Activated T-cell treated with anti-CD3 and anti-CD28 coated beads for 24 hours (primary cell): Measurements from ENCODE around the gene DCAF15.

Experiments used
- DNase-seq: peaks from one replicate; pipeline ENCODE4 v3.0.0-alpha.2; 2020; ENCODE audit warnings: low read depth

DCAF15 gene

DNA sequence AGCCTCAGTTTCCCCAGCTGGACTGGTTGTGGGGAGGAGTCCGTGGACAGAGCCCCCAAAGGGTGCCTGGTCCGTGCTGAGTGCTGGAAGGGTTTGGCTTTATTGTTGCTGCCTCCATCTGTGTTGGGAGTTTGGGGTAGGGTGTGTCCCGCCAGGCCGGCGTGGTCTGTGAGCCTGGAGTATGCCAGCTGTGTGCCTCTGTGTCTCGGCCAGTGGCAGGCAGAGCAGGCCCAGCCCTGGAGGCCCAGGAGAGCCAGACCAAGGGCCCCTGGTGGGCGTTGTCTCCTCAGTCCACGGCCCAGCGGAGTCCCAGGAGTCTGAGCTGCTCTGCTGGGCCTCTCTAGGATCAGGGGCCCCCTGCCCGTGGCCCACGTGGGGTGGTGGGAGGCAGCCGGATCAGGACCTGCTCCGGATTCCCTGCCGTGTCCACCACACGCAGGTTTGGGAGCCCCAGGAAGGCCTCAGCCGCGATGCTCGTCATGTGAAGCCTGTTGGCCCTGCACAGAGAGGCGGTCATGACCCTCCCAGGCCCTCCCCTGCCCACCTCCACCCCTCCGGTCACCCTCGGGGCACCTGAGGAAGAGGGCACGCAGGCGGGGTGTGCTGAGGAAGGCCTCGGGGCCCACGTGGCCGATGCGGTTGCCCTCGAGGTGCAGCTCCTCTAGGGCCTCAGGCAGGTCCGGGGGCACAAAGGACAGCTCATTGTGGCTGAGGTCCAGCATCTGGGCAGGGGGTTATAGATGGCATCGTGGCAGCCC lies 20.7 kb upstream of the DCAF15 start:
- DNase-seq: no peak

DNA sequence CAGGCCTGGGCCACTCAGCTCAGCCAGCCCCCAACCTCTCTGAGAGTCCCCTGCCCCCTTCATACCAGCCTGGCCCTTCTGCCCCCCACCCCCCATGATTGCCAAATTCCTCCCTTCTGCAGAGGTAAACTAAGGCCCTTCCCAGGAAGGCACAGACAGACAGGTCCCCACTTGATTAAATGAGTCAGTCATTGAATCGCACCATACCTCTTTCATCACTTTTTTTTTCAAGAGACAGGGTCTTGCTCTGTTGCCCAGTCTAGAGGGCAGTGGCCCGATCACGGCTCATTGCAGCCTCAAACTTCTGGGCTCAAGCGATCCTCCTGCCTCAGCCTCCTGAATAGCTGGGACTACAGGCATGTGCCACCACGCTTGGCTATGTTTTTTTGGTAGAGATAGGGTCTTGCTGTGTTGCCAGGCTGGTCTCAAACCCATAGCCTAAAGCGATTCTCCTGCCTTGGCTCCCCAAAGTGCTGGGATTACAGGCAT lies 20.1 kb upstream of the DCAF15 start:
- no peak for DNase-seq

DNA sequence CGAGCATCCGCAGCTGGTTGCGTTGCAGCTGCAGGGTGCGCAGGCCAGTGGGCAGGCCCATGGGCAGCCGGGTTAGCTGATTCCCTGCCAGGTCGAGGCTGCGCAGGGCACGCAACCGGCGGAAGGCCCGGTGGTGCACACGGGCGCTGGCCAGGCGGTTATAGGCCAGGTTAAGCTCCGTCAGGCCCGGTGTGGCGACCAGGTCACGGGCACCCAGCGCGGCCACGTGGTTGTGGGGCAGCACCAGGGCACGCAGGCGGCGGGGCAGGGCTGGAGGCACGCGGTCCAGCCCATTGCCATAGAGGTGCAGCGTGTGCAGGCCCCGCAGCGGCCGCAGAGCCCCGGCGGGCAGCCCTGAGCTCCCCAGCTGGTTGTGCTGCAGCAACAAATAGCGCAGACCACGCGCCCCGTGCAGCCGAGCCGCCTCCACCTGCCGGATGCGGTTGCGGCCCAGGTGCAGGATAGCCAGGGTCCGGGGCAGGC lies 19.4 kb upstream of the DCAF15 start:
- no peak for DNase-seq

GRCh38 chr19:13934785-13935109 lies 17.6 kb upstream of the DCAF15 start:
- no peak for DNase-seq

DNA sequence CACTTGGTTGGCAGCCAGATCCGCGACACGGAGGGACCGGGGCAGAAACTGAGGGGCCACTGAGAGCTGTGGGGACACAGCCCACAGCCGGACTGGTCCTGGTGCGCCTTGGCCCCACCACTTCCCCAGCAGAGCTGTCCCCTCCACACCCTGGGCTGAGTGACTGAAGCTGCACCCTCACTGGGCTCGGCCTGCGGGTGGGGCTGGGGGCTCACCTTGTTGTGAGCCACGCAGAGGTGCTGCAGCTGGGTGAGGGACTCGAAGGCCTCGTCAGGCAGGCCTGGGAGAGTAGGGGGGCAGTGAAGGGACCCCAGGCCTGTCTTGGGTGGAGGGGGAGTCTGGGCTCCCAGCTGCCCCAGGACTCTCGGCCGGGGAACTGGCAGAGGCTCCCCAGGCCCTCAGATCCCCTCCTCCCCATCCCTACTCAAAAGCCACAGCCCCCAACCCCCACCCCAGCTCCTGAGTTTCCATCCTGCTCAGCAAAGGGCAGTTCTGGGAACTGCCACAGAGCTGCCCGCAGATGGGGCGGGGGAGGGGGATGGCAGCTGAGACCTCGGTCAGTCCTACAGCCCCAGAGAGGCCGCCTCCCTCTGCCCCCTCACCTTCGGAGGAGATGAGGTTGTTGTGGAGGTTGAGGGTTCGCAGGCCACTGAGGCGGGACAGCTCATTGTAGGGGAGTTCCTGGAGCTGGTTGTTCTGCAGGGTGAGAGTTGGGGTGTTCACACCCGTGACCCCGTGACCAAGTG lies 16.4 kb upstream of the DCAF15 start:
- DNase-seq: no peak

- DNase-seq: no peak
Observed at GRCh38 chr19:13937479-13938300, 14.6 kb upstream of the DCAF15 start.

- DNase-seq: no peak
Observed at GRCh38 chr19:13938301-13939064, 13.8 kb upstream of the DCAF15 start, which contains the start of gene PODNL1. PODNL1 (minus strand) TSS chr19:13938417; CDS start chr19:13938181, 236 bp downstream.

DNA sequence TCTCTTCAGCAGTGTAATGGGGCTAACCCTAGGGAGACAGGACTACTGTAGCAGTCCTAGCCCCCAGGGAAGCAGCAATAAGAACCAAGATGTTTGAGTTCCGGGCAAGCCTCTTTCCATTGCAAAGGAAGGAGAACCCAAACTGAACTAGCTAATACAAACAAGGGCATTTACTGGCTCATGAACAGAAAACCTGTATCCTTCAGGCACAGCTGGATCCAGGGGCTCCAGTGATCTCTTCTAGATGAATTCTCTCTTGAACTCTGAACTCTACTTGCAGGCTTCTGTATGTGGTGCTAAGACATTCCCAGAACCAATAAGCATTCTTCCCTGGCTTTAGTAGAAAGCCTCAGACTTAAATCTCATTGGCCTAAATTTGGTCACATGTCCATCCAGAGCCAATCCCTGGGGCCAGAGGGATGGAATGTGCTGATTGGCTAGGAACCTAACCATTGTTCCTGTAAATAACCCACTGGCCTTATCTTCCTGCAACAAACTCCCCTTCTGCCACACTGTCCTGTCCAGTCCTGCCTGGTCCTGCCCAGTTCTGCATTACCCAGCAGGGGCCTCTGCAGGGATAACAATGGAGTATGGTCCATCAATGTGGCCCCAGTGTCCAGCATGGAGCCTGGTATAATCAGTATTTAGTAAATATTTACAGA lies 10.2 kb upstream of the DCAF15 start:
- DNase-seq: no peak

- DNase-seq: no peak
Observed at GRCh38 chr19:13946414-13946813, 5.9 kb upstream of the DCAF15 start.

DNA sequence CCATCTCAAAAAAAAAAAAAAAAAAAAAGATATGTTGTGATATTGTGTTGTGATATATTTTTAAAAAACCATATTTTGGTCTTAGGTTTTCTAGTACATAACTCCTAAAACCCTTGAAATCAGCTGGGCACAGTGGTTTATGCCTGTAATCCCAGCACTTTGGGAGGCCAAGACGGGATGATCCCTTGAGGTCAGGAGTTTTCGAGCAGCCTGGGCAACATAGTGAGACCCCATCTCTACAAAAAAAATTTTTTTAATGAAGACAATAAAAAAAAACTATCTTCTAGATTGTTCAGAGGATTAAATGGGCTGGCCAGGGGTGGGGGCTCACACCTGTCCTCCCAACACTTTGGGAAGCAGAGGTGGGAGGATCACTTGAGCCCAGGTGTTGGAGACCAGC lies 1.3 kb upstream of the DCAF15 start:
- DNase-seq: no peak

DNA sequence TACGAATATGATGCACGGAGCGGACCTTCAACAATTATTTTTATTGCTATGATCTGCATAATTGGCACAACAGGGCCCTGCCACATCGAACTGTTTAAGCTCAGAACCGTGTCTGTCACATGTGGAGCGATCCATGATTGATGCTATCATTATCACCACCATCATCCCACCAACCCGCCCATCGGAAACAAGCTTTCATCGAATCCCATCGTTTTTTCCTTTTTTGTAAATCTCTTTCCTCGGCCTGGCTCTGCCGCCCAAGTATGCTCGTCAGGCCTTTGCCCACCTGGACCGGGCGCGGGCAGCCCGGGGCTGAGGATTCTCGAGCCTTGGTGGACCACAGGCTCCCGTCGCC lies 533 bp upstream of the DCAF15 start:
- no peak for DNase-seq

GRCh38 chr19:13952931-13953531 lies 722 bp downstream of the DCAF15 start:
- no peak for DNase-seq

DNA sequence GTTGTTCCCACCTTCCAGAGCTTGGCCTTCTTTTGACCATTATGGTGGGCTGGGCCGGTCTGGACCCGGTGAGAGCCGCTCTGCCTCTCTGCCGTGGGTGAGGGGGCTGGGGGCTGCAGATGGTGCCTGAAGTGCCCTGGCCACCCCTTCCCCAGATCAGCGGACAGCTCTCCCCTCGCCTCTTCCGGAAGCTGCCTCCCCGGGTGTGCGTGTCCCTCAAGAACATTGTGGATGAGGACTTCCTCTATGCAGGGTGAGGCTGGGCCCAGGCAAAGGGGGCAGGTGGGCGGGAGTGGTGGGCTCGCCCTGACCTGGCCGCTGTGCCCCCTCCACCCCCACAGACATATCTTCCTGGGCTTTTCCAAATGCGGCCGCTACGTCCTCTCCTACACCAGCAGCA lies 1.9 kb downstream of the DCAF15 start:
- DNase-seq: no peak

DNA sequence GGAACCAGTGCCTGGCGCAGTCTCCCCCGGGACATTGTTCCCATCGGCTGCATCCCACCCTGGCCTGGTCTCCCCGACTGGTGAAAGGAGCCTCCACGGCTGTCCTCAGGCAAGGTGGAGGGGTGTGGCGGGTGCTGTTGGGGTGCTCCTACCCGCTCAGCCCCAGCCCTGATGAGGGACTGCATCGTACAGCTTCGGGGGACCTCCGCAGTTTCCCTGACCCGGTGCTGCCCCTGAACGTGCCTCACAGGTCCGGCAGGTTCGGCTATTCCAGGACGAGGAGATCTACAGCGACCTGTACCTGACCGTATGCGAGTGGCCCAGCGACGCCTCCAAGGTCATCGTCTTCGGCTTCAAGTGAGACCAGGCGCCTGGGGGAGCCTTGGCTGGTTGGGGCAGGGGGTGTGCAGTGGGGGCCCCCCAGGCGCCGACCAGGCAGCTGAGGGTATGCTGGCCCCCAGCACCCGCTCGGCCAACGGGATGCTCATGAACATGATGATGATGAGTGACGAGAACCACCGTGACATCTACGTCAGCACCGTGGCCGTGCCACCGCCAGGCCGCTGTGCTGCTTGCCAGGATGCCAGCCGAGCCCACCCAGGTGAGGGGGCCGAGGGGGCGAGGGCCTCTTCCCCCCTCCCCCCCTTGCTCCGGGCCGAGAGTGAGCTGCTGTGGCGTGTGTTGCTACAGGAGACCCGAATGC lies 3.5 kb downstream of the DCAF15 start:
- no peak for DNase-seq

GRCh38 chr19:13956365-13956744 lies 4.0 kb downstream of the DCAF15 start:
- DNase-seq: no peak

DNA sequence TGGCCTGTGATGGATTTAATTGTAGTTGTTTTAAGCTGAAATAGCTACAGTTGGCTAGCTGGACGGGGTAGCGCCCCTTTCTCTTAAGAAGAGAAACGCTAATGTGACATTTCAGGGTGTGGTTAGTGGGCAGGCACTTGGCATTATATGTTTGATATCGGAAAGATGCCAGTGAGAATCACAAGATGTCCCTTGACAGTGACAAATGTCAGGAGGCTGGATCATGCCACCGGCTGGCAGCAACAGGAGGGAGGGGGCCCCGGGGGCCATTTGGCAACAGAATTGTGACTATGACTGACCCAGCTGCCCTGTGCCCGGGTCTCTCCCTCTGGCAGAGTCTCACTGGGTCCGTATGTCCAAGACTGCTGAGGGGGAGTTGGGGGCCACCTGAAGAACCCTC lies 4.7 kb downstream of the DCAF15 start:
- DNase-seq: no peak

DNA sequence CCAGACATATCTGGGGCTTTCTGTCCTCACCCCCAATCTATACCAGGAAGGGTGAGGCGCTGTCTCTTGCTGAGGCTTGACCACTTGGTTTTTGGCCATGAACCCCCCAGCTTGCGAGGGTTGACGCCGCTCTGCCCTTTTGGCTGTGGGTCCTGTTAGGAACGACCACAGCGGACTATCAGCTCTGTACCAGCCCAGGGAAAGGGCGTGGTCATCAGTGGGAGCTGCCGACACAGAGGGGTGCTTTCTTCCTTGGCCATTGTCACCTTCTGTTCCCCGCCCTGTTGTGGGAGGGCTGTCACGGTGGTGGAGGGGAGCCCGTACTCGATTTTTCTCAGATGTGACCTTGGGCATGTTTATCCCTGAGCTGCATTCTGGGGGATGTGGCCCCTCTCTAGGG lies 5.7 kb downstream of the DCAF15 start:
- no peak for DNase-seq

- no peak for DNase-seq
Observed at GRCh38 chr19:13959141-13959961, 7.0 kb downstream of the DCAF15 start.
